Measurements from ENCODE around the gene POGLUT2. TPM values are rescaled to one million over a fixed set of nuclear protein-coding genes. Genes with fewer than 3 reads are reported as not detected.

POGLUT2 gene
- total RNA-seq, 1 experiment from 2014 or later = 26.1 TPM

GRCh38 chr13:102769679-102770078, 29.1 kb downstream of the POGLUT2 start:
- DNase-seq (ENCODE audit: low read depth) = no peak

DNA sequence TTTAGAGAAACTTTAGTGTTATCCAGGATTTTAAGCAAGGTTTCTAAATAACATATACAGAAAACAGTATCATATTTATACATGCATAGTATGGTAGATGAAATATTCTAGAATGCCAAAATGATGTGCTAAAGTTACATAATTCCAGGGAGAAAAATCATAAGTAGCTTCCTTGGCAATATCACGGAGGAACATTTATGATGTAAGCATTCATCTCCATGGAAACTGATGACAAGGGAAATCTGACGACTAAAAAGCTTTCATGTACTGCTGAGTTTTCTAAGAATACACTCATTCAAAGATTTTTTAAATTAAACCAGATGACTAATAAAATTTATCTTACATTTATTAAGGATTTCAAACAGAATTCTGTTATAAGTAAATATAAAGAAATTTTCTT, 29.9 kb downstream of the POGLUT2 start:
- DNase-seq (ENCODE audit: low read depth) = no peak

DNA sequence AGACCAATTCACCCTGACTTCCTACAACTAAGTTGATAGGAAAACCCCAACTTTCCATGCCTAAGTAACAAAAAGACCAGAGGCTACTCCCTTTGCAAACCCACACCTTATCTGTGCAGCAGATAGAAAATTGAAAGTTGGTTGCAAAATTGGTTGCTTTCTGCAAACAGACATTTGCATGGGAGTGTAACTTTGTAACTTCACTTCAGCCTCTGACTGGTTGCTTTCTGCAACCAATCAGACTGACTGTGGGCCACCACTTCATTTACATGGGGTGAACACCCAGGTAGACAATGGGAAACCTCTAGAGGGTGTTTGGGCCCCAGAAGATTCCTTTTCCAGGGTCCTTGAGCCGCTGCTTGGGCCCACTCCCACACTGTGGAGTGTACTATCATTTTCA, 35.0 kb downstream of the POGLUT2 start:
- no peak for DNase-seq (ENCODE audit: low read depth)

DNA sequence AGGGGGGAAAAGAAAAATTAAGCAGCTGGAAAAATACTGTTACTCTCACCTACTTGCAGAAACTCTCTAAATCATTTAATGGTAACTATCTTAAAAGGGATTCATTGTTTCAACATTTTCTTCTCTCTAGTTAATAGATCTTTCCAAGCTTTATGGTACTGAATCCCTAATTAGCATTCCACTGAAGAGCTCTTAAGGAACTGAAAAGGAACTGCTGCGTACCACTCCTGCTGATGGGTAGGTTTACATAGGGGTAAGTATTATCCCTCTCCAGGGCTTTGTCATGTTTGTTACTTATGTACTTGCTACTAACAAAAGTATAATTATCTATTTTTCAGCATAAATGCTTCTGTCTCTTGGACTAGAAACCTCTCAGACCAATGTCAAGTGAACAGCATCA, 37.7 kb downstream of the POGLUT2 start:
- no peak for DNase-seq (ENCODE audit: low read depth)

DNA sequence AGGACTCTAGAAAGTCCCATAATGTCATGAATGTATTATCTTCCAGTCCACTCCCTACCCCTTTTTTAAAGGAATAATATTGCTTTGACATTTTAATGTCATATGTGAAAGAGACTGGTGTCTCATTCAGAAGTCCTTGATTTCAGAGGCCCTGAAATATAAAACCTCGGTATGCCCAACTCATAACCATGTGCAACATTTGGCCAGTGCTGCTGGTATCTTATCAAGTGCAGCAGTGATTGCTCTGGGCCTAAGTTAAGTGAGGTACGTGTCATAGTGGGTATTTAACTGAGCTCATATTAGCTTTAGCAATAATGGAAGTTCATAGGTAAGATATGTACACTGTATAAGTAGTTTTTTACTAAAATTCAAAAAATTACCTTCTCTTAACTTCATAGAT, 39.9 kb downstream of the POGLUT2 start:
- no peak for DNase-seq (ENCODE audit: low read depth)

- DNase-seq (ENCODE audit: low read depth) = no peak
Measured at GRCh38 chr13:102757006-102757405, 41.8 kb downstream of the POGLUT2 start.

DNA sequence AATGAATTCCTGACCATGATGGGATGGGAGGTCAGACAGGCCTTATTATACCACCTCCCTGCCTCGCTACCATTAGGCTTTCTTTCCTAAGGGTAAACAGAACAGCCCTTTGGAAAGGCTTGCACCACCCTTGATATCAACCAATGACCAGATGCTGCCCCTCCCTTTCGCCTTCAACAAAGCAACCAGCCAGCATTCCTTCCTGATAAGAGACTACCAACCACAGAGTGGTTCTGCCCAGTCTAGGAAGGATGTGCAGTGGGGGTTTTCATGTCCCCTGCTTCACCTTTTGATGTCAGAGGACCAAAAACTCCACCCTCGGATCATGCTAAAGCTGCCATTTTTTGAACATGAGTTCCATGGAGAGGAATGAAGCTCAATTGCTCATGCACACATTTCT, 46.9 kb downstream of the POGLUT2 start:
- no peak for DNase-seq (ENCODE audit: low read depth)

DNA sequence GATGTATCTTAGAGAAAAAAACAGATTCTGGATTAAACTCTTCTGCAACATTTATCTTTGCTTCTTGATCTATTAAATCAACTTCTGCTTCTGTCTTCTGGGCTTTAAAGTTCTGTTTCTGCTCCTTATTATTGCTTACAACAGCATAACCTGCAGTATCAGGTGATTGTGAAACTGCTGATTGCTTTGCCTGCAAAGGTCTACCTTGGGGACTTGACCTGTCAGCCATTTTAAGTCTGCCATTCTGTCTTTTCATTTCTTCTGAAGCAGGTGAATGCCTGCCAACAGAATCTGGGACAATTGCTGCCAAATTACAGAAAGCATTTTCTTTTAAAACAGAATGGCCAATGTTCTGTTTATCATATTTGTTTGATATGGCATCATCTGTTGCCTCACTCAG, 56.3 kb downstream of the POGLUT2 start:
- no peak for DNase-seq (ENCODE audit: low read depth)

- DNase-seq (ENCODE audit: low read depth) = no peak
Measured at GRCh38 chr13:102742101-102742500, 56.7 kb downstream of the POGLUT2 start.

Other genes with a start within 250 kb of the POGLUT2 start
- 41.1 and 47.0 TPM in 2 replicates for gene TPP2, start 202.0 kb downstream of the POGLUT2 start, total RNA-seq (2014; rRNA removed; shearing (Covaris generic))
- gene METTL21C, start 103.9 kb downstream of the POGLUT2 start, total RNA-seq (2014; rRNA removed; shearing (Covaris generic)) = not detected in 2 replicates
- 42.7 and 48.8 TPM in 2 replicates for gene TEX30, start 25.2 kb downstream of the POGLUT2 start, total RNA-seq (2014; rRNA removed; shearing (Covaris generic))
- gene BIVM, start 143 bp upstream of the POGLUT2 start, total RNA-seq (2014; rRNA removed; shearing (Covaris generic)) = 27.7 and 27.8 TPM in 2 replicates
- gene ERCC5, start 47.1 kb upstream of the POGLUT2 start, total RNA-seq (2014; rRNA removed; shearing (Covaris generic)) = 51.9 and 61.9 TPM in 2 replicates

Measured in HT1080 (cell line).